HG03095 (cell line): ENCODE data around the gene GALK2.
"Not testable (repeated sequence)": the region's sequence is repeated elsewhere in the genome, so short reads cannot be mapped to it uniquely, and the experiment has no call there.

ENCODE experiments used
- ATAC-seq: cut with Tn5 transposase; IDR thresholded peaks from one replicate; pipeline ENCODE4 v1.9.1; 2021; ENCODE audit warnings: moderate library complexity; ENCODE audit not compliant: unreplicated experiment

The GALK2 gene

GRCh38 chr15:49215768-49216739 is 46.0 kb downstream of the GALK2 start:
- ATAC-seq, result peak; percentile 98

- no peak for ATAC-seq
These were observed 53.7 kb downstream of the GALK2 start for GRCh38 chr15:49223536-49224274.

GRCh38 chr15:49225572-49226281 is 55.7 kb downstream of the GALK2 start:
- no peak for ATAC-seq

- ATAC-seq, result no peak
These were observed 57.6 kb downstream of the GALK2 start for GRCh38 chr15:49227602-49228001.

- no peak for ATAC-seq
These were observed 59.9 kb downstream of the GALK2 start for GRCh38 chr15:49229922-49230321.

GRCh38 chr15:49232236-49232806 is 62.3 kb downstream of the GALK2 start:
- ATAC-seq, result no peak

GRCh38 chr15:49235446-49236124 is 65.5 kb downstream of the GALK2 start:
- ATAC-seq, result peak; percentile 82

GRCh38 chr15:49236869-49237268 is 66.8 kb downstream of the GALK2 start:
- no peak for ATAC-seq

- ATAC-seq, result no peak
These were observed 68.3 kb downstream of the GALK2 start for GRCh38 chr15:49238342-49238741.

- ATAC-seq, result no peak
These were observed 69.1 kb downstream of the GALK2 start for GRCh38 chr15:49239105-49239504.

- no peak for ATAC-seq
These were observed 72.8 kb downstream of the GALK2 start for GRCh38 chr15:49242820-49243219.

- no peak for ATAC-seq
These were observed 77.6 kb downstream of the GALK2 start for GRCh38 chr15:49247556-49248110.

GRCh38 chr15:49248291-49248690 is 78.2 kb downstream of the GALK2 start:
- ATAC-seq, result no peak

- no peak for ATAC-seq
These were observed 86.1 kb downstream of the GALK2 start for GRCh38 chr15:49255966-49256759.

- not testable (repeated sequence) for ATAC-seq
These were observed 95.1 kb downstream of the GALK2 start for GRCh38 chr15:49265117-49265516.

- no peak for ATAC-seq
These were observed 95.9 kb downstream of the GALK2 start for GRCh38 chr15:49265911-49266310.

GRCh38 chr15:49270541-49271421 is 100.7 kb downstream of the GALK2 start:
- no peak for ATAC-seq

- ATAC-seq, result no peak
These were observed 103.8 kb downstream of the GALK2 start for GRCh38 chr15:49273734-49274318.
